K562 (cell line): ENCODE measurements around the gene TRIOBP.

ENCODE experiments used
- ARNT ChIP-seq, 2 experiments: fragments of 450-650 bp; IDR thresholded peaks; 2 replicates each; pipeline ENCODE4 v1.6.1; 2016; ENCODE audit warnings: mild to moderate bottlenecking in 1 of 2
- CEBPB ChIP-seq: fragments of 450-650 bp; IDR thresholded peaks from 2 replicates; pipeline ENCODE4 v1.6.1; 2016; ENCODE audit warnings: missing genetic modification characterization, missing compliant biosample characterization
- CHD4 ChIP-seq: fragments of 200-600 bp; sonication (generic); IDR thresholded peaks from 3 replicates; pipeline ENCODE4 v1.6.1; 2012; ENCODE audit warnings: low read depth, mild to moderate bottlenecking, mixed read lengths, low read length, inconsistent platforms; ENCODE audit not compliant: insufficient read depth, insufficient replicate concordance, poor library complexity, severe bottlenecking
- EZH2 ChIP-seq: IDR thresholded peaks from 2 replicates; pipeline ENCODE4 v1.6.1; 2012; ENCODE audit warnings: low read depth, mild to moderate bottlenecking, inconsistent platforms, low read length, borderline replicate concordance
- NCOA6 ChIP-seq: fragments of 450-650 bp; IDR thresholded peaks from 2 replicates; pipeline ENCODE4 v1.6.1; 2017; ENCODE audit warnings: mild to moderate bottlenecking
- NFE2 ChIP-seq: IDR thresholded peaks from 2 replicates; pipeline ENCODE4 v1.6.1; 2014; ENCODE audit warnings: antibody characterized with exemption, low read depth
- POLR2A ChIP-seq: fragments of 450-650 bp; conservative IDR thresholded peaks from 2 replicates; pipeline ENCODE4 v1.6.1; 2016
- SIN3A ChIP-seq, 2 experiments: fragments of 150-350 bp in 1 of 2; IDR thresholded peaks; 2 replicates each; pipeline ENCODE4 v1.6.1; 2011 to 2016; ENCODE audit warnings: borderline replicate concordance in 2 of 2, low read depth in 2 of 2, low read length in 2 of 2, mild to moderate bottlenecking in 2 of 2, moderate library complexity in 2 of 2; ENCODE audit not compliant: control insufficient read depth in 1 of 2
- SLC30A9 ChIP-seq: fragments of 250-450 bp; sonication (Bioruptor Pico); IDR thresholded peaks from 2 replicates; pipeline ENCODE4 v1.8.0; 2022; ENCODE audit warnings: mild to moderate bottlenecking, moderate library complexity
- ZNF79 ChIP-seq: fragments of 250-450 bp; sonication (Bioruptor Pico); IDR thresholded peaks from 2 replicates; pipeline ENCODE4 v1.4.0; 2020; ENCODE audit warnings: low read depth, mild to moderate bottlenecking, moderate library complexity
- TF ChIP-seq, protein P1 (sequence below): fragments of 450-650 bp; IDR thresholded peaks from 2 replicates; pipeline ENCODE4 v1.6.1; 2016; ENCODE audit warnings: missing biosample characterization, missing genetic modification characterization
- TF ChIP-seq, protein P2 (sequence below): sonication (generic); formaldehyde crosslinking; IDR thresholded peaks from 2 replicates; pipeline ENCODE4 v1.8.0; 2023; ENCODE audit warnings: mild to moderate bottlenecking, missing genetic modification reagents
- TF ChIP-seq, protein P3 (sequence below): fragments of 250-450 bp; sonication (Bioruptor Pico); IDR thresholded peaks from 2 replicates; pipeline ENCODE4 v1.8.0; 2022; ENCODE audit warnings: inconsistent platforms, mild to moderate bottlenecking, moderate library complexity, borderline replicate concordance

DNA sequence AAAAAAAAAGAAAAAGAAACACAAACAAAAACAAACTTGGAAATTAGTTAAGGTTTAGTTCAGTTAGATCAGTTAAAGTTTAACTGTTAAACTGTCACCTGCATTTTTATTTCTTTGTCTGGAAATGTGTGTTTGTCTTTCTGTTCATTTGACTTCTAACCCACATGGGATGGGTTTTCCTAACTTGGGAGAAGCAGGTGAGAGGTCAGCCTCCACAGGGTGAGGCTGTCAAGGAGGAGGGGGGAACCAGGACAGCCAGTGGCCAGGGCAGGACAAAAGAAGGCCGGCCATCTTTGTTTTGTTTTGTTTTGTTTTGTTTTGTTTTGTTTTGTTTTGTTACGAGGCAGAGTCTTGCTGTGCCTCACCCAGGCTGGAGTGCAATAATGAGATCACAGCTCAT, 97.5 kb downstream of the TRIOBP start:
- TF ChIP-seq, protein P1, sequence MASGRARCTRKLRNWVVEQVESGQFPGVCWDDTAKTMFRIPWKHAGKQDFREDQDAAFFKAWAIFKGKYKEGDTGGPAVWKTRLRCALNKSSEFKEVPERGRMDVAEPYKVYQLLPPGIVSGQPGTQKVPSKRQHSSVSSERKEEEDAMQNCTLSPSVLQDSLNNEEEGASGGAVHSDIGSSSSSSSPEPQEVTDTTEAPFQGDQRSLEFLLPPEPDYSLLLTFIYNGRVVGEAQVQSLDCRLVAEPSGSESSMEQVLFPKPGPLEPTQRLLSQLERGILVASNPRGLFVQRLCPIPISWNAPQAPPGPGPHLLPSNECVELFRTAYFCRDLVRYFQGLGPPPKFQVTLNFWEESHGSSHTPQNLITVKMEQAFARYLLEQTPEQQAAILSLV (tag), result no peak
- TF ChIP-seq POLR2A (no peak), NCOA6 (no peak), CEBPB (tag) (no peak), NFE2 (no peak), CHD4 (no peak), ARNT (IDR thresholded peaks at IDR 0.05) (no peak), EZH2 (no peak), SIN3A (IDR thresholded peaks at IDR 0.05; ENCODE audit: borderline replicate concordance in 2 of 2, control insufficient read depth in 1 of 2, low read depth in 2 of 2, low read length in 2 of 2) (no peak), ZNF79 (CRISPR knock-in tag) (no peak), SLC30A9 (CRISPR knock-in tag) (no peak)
- TF ChIP-seq, protein P2, sequence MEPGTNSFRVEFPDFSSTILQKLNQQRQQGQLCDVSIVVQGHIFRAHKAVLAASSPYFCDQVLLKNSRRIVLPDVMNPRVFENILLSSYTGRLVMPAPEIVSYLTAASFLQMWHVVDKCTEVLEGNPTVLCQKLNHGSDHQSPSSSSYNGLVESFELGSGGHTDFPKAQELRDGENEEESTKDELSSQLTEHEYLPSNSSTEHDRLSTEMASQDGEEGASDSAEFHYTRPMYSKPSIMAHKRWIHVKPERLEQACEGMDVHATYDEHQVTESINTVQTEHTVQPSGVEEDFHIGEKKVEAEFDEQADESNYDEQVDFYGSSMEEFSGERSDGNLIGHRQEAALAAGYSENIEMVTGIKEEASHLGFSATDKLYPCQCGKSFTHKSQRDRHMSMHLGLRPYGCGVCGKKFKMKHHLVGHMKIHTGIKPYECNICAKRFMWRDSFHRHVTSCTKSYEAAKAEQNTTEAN (CRISPR knock-in tag), result no peak
- TF ChIP-seq, protein P3, sequence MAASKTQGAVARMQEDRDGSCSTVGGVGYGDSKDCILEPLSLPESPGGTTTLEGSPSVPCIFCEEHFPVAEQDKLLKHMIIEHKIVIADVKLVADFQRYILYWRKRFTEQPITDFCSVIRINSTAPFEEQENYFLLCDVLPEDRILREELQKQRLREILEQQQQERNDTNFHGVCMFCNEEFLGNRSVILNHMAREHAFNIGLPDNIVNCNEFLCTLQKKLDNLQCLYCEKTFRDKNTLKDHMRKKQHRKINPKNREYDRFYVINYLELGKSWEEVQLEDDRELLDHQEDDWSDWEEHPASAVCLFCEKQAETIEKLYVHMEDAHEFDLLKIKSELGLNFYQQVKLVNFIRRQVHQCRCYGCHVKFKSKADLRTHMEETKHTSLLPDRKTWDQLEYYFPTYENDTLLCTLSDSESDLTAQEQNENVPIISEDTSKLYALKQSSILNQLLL (CRISPR knock-in tag), result no peak
